Brain pericyte (primary cell): Measurements from ENCODE around the gene SPP1.

ENCODE experiments used
- DNase-seq: peaks from one replicate; pipeline ENCODE4 v3.0.0-alpha.2; 2012; ENCODE audit warnings: low read depth, low spot score

SPP1 gene

GRCh38 chr4:87953826-87954225 lies 21.7 kb upstream of the SPP1 start:
- no peak for DNase-seq

- DNase-seq, result no peak
These were observed 19.0 kb upstream of the SPP1 start for GRCh38 chr4:87956501-87956900.

GRCh38 chr4:87957061-87957460 lies 18.5 kb upstream of the SPP1 start:
- DNase-seq, result no peak

GRCh38 chr4:87961993-87962392 lies 13.5 kb upstream of the SPP1 start:
- no peak for DNase-seq

GRCh38 chr4:87962398-87963146 lies 12.9 kb upstream of the SPP1 start:
- no peak for DNase-seq

GRCh38 chr4:87965501-87965975 lies 10.0 kb upstream of the SPP1 start:
- no peak for DNase-seq

- no peak for DNase-seq
These were observed 9.4 kb upstream of the SPP1 start for GRCh38 chr4:87966095-87966496.

GRCh38 chr4:87967193-87967592 lies 8.3 kb upstream of the SPP1 start:
- DNase-seq, result no peak

GRCh38 chr4:87970121-87970520 lies 5.4 kb upstream of the SPP1 start:
- no peak for DNase-seq

- DNase-seq, result no peak
These were observed 3.6 kb upstream of the SPP1 start for GRCh38 chr4:87971866-87972265.

- peak; percentile 7 for DNase-seq
These were observed 2.0 kb upstream of the SPP1 start for GRCh38 chr4:87973283-87974169.

- DNase-seq, result no peak
These were observed 555 bp upstream of the SPP1 start for GRCh38 chr4:87974856-87975462.

- no peak for DNase-seq
These were observed 2.2 kb downstream of the SPP1 start for GRCh38 chr4:87977521-87978278.

GRCh38 chr4:87978681-87979080 lies 3.2 kb downstream of the SPP1 start:
- no peak for DNase-seq

GRCh38 chr4:87979810-87980209 lies 4.3 kb downstream of the SPP1 start:
- no peak for DNase-seq

GRCh38 chr4:87981486-87981885 lies 6.0 kb downstream of the SPP1 start:
- DNase-seq, result no peak

- DNase-seq, result no peak
These were observed 6.5 kb downstream of the SPP1 start for GRCh38 chr4:87982036-87982435.

- no peak for DNase-seq
These were observed 7.0 kb downstream of the SPP1 start for GRCh38 chr4:87982446-87983010.

GRCh38 chr4:87983996-87984395 lies 8.5 kb downstream of the SPP1 start:
- no peak for DNase-seq

GRCh38 chr4:87985097-87985886 lies 9.8 kb downstream of the SPP1 start:
- DNase-seq, result no peak

GRCh38 chr4:87985887-87986200 lies 10.3 kb downstream of the SPP1 start:
- DNase-seq, result no peak
